CD4-positive, alpha-beta T cell (primary cell): ENCODE measurements around the gene IGSF8. TPM values are rescaled to one million over a fixed set of nuclear protein-coding genes. Genes with fewer than 3 reads are reported as not detected.
A peak's percentile ranks its signal among the peaks of the same experiment; 100 is the strongest.

ENCODE experiments used
- ATAC-seq: fragments of 200-7000 bp; cut with Tn5 transposase; one replicate; pipeline ENCODE4 v1.10.0; 2022; ENCODE audit warnings: mild to moderate bottlenecking; ENCODE audit not compliant: poor library complexity
- CTCF ChIA-PET: fragments of 350-600 bp; sonication (Branson Sonifier 250); formaldehyde crosslinking; loops from one replicate; lab custom pipeline; 2021; ENCODE audit warnings: antibody characterized with exemption, inconsistent platforms; lab: Charles Lee
- POLR2A ChIA-PET: fragments of 350-600 bp; sonication (Branson Sonifier 250); formaldehyde crosslinking; loops from one replicate; lab custom pipeline; 2021; ENCODE audit warnings: antibody characterized with exemption, inconsistent platforms; lab: Charles Lee
- DNase-seq, 14 experiments: peaks; one replicate each; pipeline ENCODE4 v3.0.0-alpha.2; 2013 to 2020; ENCODE audit warnings: mixed read lengths in 2 of 14
- H3K27ac ChIP-seq, 2 donors: one replicate each; pipeline versions ENCODE4 v1.5.1 to v1.7.0; 2013; ENCODE audit warnings: low read length in 2 of 2, low read depth in 1 of 2, mild to moderate bottlenecking in 1 of 2
- H3K27me3 ChIP-seq, 2 experiments: 1 replicate in 1 of 2; 2 replicates in 1 of 2; pipeline versions ENCODE4 v1.6.1 to v1.7.0; 2013; ENCODE audit warnings: low read length in 2 of 2, control low read depth in 1 of 2, mild to moderate bottlenecking in 1 of 2, moderate library complexity in 1 of 2; ENCODE audit not compliant: insufficient read depth in 2 of 2, control insufficient read depth in 1 of 2
- H3K36me3 ChIP-seq: one replicate; pipeline ENCODE4 v1.6.1; 2013; ENCODE audit warnings: low read length, control low read depth; ENCODE audit not compliant: insufficient read depth
- H3K4me1 ChIP-seq: one replicate; pipeline ENCODE4 v1.6.1; 2013; ENCODE audit warnings: low read length, control low read depth; ENCODE audit not compliant: insufficient read depth
- H3K4me3 ChIP-seq: one replicate; pipeline ENCODE4 v1.5.1; 2013; ENCODE audit warnings: mild to moderate bottlenecking, low read length, moderate library complexity
- H3K9me3 ChIP-seq, 2 experiments: 1 replicate in 1 of 2; 2 replicates in 1 of 2; pipeline versions ENCODE4 v1.6.1 to v1.7.0; 2013; ENCODE audit warnings: low read length in 2 of 2, mild to moderate bottlenecking in 2 of 2, control low read depth in 1 of 2, moderate library complexity in 1 of 2; ENCODE audit not compliant: control insufficient read depth in 1 of 2, insufficient read depth in 1 of 2
- H3K27ac Mint-ChIP-seq: one replicate; pipeline ENCODE4 v1.8.0; 2020; ENCODE audit warnings: mixed read lengths
- H3K27me3 Mint-ChIP-seq: one replicate; pipeline ENCODE4 v1.8.0; 2021; ENCODE audit warnings: mixed read lengths
- H3K36me3 Mint-ChIP-seq: one replicate; pipeline ENCODE4 v1.8.0; 2021; ENCODE audit warnings: low read depth, mixed read lengths
- H3K4me1 Mint-ChIP-seq: one replicate; pipeline ENCODE4 v1.8.0; 2021; ENCODE audit warnings: low read depth, mixed read lengths
- H3K4me3 Mint-ChIP-seq: one replicate; pipeline ENCODE4 v1.8.0; 2020; ENCODE audit warnings: mild to moderate bottlenecking, mixed read lengths
- H3K9me3 Mint-ChIP-seq: one replicate; pipeline ENCODE4 v1.8.0; 2020; ENCODE audit warnings: mixed read lengths
- CTCF ChIP-seq: fragments of 200-600 bp; IDR thresholded peaks from one replicate; pipeline ENCODE4 v1.8.0; 2022; ENCODE audit warnings: antibody characterized with exemption, mild to moderate bottlenecking
- intact Hi-C, 2 experiments: fragments of 100-400 bp; cut with DNase I in 1 of 2; cut with micrococcal nuclease in 1 of 2; formaldehyde crosslinking; loops; one replicate each; pipeline versions ENCODE4 v1.15.1 to v1.9.0; 2023 to 2025; cut with DNase I, micrococcal nuclease
- total RNA-seq, 174 experiments: library from RNA in 2 of 174; stranded (reverse) in 2 of 174; gene quantifications; one replicate each; pipeline ENCODE4 v1.2.3 and lab custom pipeline; 2021 to 2026

IGSF8 gene
- total RNA-seq, 2 experiments from 2014 or later, result 33.1 to 33.7 TPM

- peaks cover 10% of the 10 kb centered on the region for H3K4me1 ChIP-seq
- Mint-ChIP-seq H3K27me3 (peaks cover 38% of the 10 kb centered on the region), H3K4me3 (no peak overlapping the region), H3K9me3 (no peaks in the 10 kb centered on the region), H3K4me1 (peaks cover 11% of the 10 kb centered on the region), H3K27ac (no peak overlapping the region), H3K36me3 (no peaks in the 10 kb centered on the region)
- intact Hi-C loops, result loop anchor here in 1 of 2 experiments (1.0 kb wide), 1 partner anchor 31 kb away; no protein-coding TSS in a partner anchor
- CTCF ChIA-PET, result no interaction called here
- no peak overlapping the region for H3K4me3 ChIP-seq
- no peak for DNase-seq
- H3K36me3 ChIP-seq, result no peaks in the 10 kb centered on the region
- H3K27me3 ChIP-seq, result peaks cover 0 to 11% of the 10 kb centered on the region in 2 experiments
- POLR2A ChIA-PET, result no interaction called here
- no peaks in the 10 kb centered on the region for H3K9me3 ChIP-seq
- TF ChIP-seq CTCF, result no peak
- H3K27ac ChIP-seq, result no peak overlapping the region
- ATAC-seq, result no peak
Observed at GRCh38 chr1:160048335-160048734, 50.1 kb downstream of the IGSF8 start.

- peak overlapping the region; percentile 75 for H3K4me3 Mint-ChIP-seq
- no peak overlapping the region for H3K27ac ChIP-seq
- no peak for DNase-seq
- no peaks in the 10 kb centered on the region for H3K9me3 Mint-ChIP-seq
- H3K36me3 ChIP-seq, result no peaks in the 10 kb centered on the region
- H3K27ac Mint-ChIP-seq, result no peak overlapping the region
- CTCF ChIA-PET, result interaction anchor here (0.9 to 2.7 kb wide), 6 partner anchors 12 to 39 kb away, joined by 3 to 21 read pairs (median 5); partner anchors contain the start of genes KCNJ10 and PIGM
- peaks cover 10% of the 10 kb centered on the region for H3K4me1 ChIP-seq
- H3K27me3 ChIP-seq, result peaks cover 0 to 3% of the 10 kb centered on the region in 2 experiments
- peak overlapping the region; percentile 34 for H3K4me3 ChIP-seq
- peaks cover 11% of the 10 kb centered on the region for H3K4me1 Mint-ChIP-seq
- ATAC-seq, result no peak
- intact Hi-C loops, result loop anchor here in 1 of 2 experiments (2.0 kb wide), 1 partner anchor 37 kb away; no protein-coding TSS in a partner anchor
- no peak for TF ChIP-seq CTCF
- no peaks in the 10 kb centered on the region for H3K9me3 ChIP-seq
- POLR2A ChIA-PET, result interaction anchor here (1.0 to 1.7 kb wide), 5 partner anchors 15 to 214 kb away, joined by 3 to 5 read pairs (median 4); partner anchors contain the start of gene PIGM
- H3K36me3 Mint-ChIP-seq, result no peaks in the 10 kb centered on the region
- H3K27me3 Mint-ChIP-seq, result peaks cover 36% of the 10 kb centered on the region
Observed at GRCh38 chr1:160047111-160047991, 51.1 kb downstream of the IGSF8 start.

GRCh38 chr1:160046494-160047110, 51.8 kb downstream of the IGSF8 start:
- Mint-ChIP-seq H3K36me3 (no peaks in the 10 kb centered on the region), H3K27ac (no peak overlapping the region), H3K4me1 (peaks cover 11% of the 10 kb centered on the region), H3K4me3 (peak overlapping the region; percentile 75), H3K27me3 (peaks cover 28% of the 10 kb centered on the region), H3K9me3 (no peaks in the 10 kb centered on the region)
- Histone ChIP-seq H3K27me3 (peaks cover 0 to 2% of the 10 kb centered on the region in 2 experiments), H3K27ac (no peak overlapping the region), H3K9me3 (no peaks in the 10 kb centered on the region), H3K36me3 (no peaks in the 10 kb centered on the region), H3K4me3 (peak overlapping the region; percentile 34), H3K4me1 (peaks cover 10% of the 10 kb centered on the region)
- peak in 8 of 14 experiments; percentile 12 to 69 (median 34) for DNase-seq
- intact Hi-C loops, result loop anchor here (1.0 to 2.0 kb wide), 2 partner anchors 38 to 39 kb away; no protein-coding TSS in a partner anchor
- POLR2A ChIA-PET, result interaction anchor here (0.6 to 1.7 kb wide), 6 partner anchors 14 to 215 kb away, joined by 3 to 5 read pairs (median 4); partner anchors contain the start of gene PIGM
- peak; percentile 80 for ATAC-seq
- CTCF ChIA-PET, result interaction anchor here (0.7 to 2.7 kb wide), 9 partner anchors 9 to 40 kb away, joined by 3 to 21 read pairs (median 5); partner anchors contain the start of genes KCNJ10 and PIGM
- TF ChIP-seq CTCF, result peak; percentile 70
